ENCODE results near the gene SLIT3. TPM values are rescaled to one million over a fixed set of nuclear protein-coding genes. Genes with fewer than 3 reads are reported as not detected.

Gene SLIT3
- total RNA-seq, 1 donor from 2014 or later = 0.75 TPM

DNA sequence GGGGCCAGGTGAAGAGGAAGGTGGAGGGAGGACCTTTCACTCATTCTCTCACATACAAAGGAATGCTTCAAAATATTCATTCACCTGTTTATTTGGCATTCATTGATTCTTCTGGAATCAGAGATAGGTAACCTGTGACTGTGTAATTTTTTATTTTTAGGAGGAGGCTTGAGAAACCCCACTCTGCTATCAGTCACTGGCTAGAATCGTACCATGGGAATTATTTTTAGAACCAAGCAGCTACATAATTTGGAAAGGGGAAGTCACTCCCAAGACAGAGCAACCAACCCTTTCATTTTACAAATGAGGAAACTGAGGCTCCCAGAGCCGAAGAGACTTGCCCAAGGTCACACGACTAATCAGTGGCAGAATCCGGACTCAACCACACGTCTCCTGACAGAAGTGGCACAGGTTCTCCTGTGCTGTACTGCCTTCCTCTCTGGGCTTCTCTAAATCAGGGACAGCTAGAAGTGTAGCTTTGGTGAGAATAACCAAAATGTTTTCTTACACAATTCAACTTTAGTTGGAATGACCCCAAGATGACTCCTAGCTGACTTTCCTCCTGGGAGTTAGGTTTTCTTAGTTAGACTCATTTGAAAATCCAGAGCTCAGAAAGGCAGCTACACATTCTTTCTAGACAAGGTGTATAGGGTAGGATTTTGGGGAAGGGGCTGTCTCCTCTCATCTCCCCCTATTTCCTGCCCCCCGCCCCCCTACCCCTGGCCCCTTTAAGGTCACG, 457.5 kb downstream of the SLIT3 start:
- no peaks in the 10 kb centered on the region for H3K9me3 Mint-ChIP-seq
- no peak overlapping the region for H3K4me3 Mint-ChIP-seq
- peaks cover 4% of the 10 kb centered on the region for H3K4me1 Mint-ChIP-seq
- H3K27ac Mint-ChIP-seq = no peak overlapping the region
- intact Hi-C loops (cut with micrococcal nuclease) = no loop called here
- no peak for DNase-seq
- no peaks in the 10 kb centered on the region for H3K36me3 Mint-ChIP-seq (ENCODE audit: low read depth)
- H3K27me3 Mint-ChIP-seq = peaks cover 14% of the 10 kb centered on the region

DNA sequence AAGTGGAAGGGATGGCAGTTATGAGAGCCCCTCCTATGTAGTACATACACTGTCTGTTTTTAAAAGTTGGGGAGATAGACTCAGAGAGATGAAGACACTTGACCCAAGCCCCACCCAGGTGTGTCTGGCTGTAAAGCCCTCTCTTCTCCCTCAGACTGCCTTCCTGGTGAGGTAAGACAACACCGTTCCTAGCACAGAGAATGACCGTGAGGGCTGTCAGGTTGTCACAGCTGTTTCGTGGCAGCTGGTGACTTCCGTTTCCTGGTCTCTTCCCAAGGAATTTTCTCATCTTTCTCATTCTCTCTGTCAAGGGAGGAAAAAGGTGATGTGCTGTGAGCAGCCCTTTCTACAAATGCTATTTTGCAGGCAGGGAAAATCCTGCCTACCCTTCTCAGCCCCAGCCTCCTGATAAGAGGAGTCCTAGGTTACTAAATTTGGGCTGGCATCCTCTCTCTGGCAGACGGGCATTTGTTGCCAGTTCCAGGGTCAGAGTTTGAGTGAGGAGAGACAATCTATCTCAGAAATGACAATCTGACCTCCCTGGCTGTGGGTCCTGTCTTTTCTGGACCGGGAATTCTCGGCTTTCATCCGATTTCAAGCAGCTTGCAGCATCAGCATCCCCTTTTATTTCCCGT, 458.3 kb downstream of the SLIT3 start:
- intact Hi-C loops (cut with micrococcal nuclease) = no loop called here
- Mint-ChIP-seq H3K4me1 (peaks cover 6% of the 10 kb centered on the region), H3K9me3 (no peaks in the 10 kb centered on the region), H3K4me3 (no peak overlapping the region), H3K27me3 (peaks cover 12% of the 10 kb centered on the region), H3K27ac (no peak overlapping the region), H3K36me3 (ENCODE audit: low read depth) (no peaks in the 10 kb centered on the region)
- no peak for DNase-seq

DNA sequence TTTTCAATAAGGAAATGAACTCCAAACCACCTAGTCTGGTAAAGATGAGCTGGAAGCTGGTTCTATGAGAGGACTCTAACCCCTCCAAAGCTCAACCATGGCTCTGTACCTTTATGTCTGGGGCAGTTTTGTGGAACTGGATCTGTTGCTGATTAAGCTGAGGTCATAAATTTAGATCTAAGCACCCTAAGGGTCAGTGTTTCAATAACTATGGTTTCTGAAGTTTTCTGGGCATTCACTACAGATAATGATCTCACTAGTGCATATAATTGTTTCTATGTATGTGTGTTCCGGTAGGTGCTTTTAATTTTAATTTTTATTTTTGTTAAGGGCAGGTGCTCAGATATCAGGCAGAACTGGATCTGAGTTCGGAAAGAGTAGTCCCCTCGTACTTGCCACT, 463.1 kb downstream of the SLIT3 start:
- Mint-ChIP-seq H3K27ac (peak overlapping the region; percentile 3), H3K9me3 (no peaks in the 10 kb centered on the region), H3K4me1 (peaks cover 20% of the 10 kb centered on the region), H3K27me3 (peaks cover 10% of the 10 kb centered on the region), H3K4me3 (no peak overlapping the region), H3K36me3 (ENCODE audit: low read depth) (no peaks in the 10 kb centered on the region)
- DNase-seq = no peak
- intact Hi-C loops (cut with micrococcal nuclease) = loop anchor here (1.0 to 5.0 kb wide), 3 partner anchors 36 to 91 kb away; no protein-coding TSS in a partner anchor

DNA sequence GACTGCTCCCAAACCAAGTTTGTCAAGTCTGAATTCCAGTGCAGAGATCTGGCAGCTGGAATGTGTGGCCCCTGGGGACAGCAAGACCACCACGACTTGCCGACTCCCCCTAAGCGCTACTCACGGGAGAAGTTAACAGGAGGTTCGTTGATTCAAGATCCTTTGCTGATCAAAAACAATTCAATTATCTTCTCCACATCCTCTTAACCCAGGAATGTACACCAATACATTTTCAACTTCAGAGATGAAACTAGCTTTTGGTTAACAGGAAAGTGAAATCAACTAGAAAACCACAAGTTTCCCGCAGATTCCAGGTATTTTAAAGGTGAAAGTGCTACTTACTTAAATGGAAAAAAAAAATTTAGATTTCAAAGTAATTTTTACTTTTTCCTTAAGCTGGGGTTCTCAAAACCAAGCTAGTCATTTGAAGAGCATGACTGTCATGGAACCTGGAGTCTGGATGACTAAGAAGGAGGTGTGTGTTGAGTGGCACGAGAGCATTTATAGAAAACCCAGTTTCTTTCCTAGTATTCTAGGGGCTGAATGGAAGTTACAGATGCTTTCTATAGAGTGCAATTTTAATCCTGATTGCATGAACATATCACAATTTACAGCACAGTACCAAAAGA, 464.2 kb downstream of the SLIT3 start:
- Mint-ChIP-seq H3K27me3 (peaks cover 7% of the 10 kb centered on the region), H3K36me3 (ENCODE audit: low read depth) (no peaks in the 10 kb centered on the region), H3K4me1 (peaks cover 20% of the 10 kb centered on the region), H3K27ac (peak overlapping the region; percentile 80), H3K9me3 (no peaks in the 10 kb centered on the region), H3K4me3 (peak overlapping the region; percentile 69)
- intact Hi-C loops (cut with micrococcal nuclease) = loop anchor here (1.0 to 5.0 kb wide), 5 partner anchors 13 to 89 kb away; no protein-coding TSS in a partner anchor
- peak; percentile 64 for DNase-seq

DNA sequence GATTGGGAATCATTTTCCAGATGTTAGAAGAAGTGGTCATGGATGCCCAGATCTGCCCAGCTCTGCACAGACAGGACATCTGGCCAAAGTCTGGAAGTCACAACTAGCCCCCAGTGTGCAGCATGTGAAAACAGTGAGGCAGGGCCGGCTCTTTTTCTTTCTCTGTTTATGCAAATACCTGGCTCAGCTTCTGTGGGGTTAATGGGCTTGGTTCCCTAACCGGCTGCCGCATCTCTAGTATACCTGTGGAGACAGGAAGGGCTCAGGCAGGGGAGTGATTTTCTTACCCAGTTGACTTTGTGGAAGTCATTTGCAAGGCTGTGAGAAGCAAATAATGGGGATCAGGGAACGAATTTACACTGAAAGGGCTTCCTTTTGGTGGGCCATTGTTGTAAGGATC, 467.0 kb downstream of the SLIT3 start:
- peaks cover 6% of the 10 kb centered on the region for H3K27me3 Mint-ChIP-seq
- peak overlapping the region; percentile 41 for H3K27ac Mint-ChIP-seq
- H3K4me3 Mint-ChIP-seq = no peak overlapping the region
- intact Hi-C loops (cut with micrococcal nuclease) = no loop called here
- no peaks in the 10 kb centered on the region for H3K36me3 Mint-ChIP-seq (ENCODE audit: low read depth)
- no peaks in the 10 kb centered on the region for H3K9me3 Mint-ChIP-seq
- H3K4me1 Mint-ChIP-seq = peaks cover 20% of the 10 kb centered on the region
- no peak for DNase-seq

DNA sequence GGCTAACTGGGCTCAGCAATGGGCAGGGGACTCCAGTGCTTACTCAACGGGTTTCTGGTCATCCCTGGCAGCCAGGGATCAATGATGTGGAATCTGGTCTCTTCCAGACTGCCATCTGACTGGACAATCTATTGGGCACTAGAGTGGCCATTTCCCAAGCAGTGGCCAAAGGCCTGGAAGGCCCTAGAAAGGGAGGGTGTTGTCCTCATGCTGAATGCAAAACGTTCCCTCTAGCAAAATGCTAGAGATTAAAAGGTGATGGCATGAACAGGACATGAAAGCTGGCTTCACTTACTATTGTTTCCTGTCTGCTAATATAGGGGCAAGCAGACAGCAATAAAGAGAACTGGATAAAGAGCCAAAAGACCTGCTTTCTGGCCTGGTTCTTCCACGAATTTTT, 467.6 kb downstream of the SLIT3 start:
- Mint-ChIP-seq H3K36me3 (ENCODE audit: low read depth) (no peaks in the 10 kb centered on the region), H3K27ac (no peak overlapping the region), H3K9me3 (no peaks in the 10 kb centered on the region), H3K4me1 (peaks cover 17% of the 10 kb centered on the region), H3K4me3 (no peak overlapping the region), H3K27me3 (peaks cover 6% of the 10 kb centered on the region)
- DNase-seq = no peak
- intact Hi-C loops (cut with micrococcal nuclease) = no loop called here

DNA sequence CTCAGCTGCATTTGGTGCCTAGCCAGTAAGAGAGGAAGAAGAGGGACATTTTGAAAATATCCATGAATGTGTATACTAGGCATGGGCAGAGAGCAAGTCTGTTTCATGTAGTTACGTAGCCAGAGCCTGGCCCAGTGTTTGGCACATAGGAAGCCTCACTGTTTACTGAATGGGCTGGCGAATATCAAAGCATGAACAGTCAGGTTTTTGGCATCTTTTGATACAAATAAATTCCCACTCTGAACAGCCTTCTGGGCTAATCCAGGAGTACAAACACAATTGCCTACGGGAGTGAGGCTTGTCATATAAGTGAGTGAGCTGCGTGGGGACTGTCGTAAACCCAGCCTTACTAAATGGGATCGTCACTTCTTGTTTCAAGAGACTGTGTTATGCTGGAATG, 468.6 kb downstream of the SLIT3 start:
- H3K4me1 Mint-ChIP-seq = peaks cover 14% of the 10 kb centered on the region
- H3K27ac Mint-ChIP-seq = no peak overlapping the region
- intact Hi-C loops (cut with micrococcal nuclease) = no loop called here

DNA sequence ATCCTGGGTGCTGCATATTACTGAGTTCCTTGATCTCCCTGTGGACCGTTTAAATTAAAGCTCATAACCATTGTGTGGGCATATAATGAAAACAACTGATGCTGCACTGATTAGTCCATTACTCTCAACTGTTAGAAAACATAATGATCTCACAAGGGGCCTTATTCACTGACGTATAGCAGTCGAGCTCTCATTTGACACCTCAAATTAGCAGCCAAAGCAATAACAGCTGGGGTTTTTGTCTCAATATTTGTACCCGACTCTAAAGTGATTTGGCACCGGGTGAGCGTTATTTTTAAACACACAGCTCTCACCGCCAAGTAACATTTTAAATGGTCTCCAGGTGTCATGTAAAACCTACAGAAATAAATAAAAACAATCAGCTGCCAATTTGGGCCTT, 469.6 kb downstream of the SLIT3 start:
- DNase-seq = no peak
- Mint-ChIP-seq H3K9me3 (no peaks in the 10 kb centered on the region), H3K27me3 (peaks cover 6% of the 10 kb centered on the region), H3K4me3 (no peak overlapping the region), H3K36me3 (ENCODE audit: low read depth) (no peaks in the 10 kb centered on the region), H3K27ac (no peak overlapping the region), H3K4me1 (peaks cover 6% of the 10 kb centered on the region)
- intact Hi-C loops (cut with micrococcal nuclease) = no loop called here

More for the DNA sequence above, 468.6 kb downstream of the SLIT3 start:
- Mint-ChIP-seq H3K9me3 (no peaks in the 10 kb centered on the region), H3K27me3 (peaks cover 6% of the 10 kb centered on the region), H3K4me3 (no peak overlapping the region), H3K36me3 (ENCODE audit: low read depth) (no peaks in the 10 kb centered on the region)
- no peak for DNase-seq

DNA sequence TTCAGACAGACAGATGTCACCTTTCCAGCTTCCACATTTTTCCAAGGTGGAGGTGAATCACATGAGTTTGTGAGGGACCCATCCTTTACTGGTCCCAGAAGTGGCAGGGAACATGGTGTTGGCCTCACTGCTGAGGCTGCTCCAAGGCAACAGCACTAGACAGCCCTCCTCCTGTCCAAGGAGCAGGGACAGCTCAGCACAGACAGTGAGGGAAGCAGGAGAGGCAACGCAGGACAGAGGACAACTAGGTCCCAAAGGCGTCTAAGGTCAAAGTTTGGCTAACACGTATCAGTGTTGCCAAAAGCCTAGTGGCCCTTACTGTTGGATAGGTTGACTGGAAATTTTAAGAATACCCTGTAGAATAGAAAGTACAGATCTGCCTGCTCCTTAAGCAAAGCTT, 470.1 kb downstream of the SLIT3 start:
- DNase-seq = no peak
- peaks cover under 1% of the 10 kb centered on the region for H3K4me1 Mint-ChIP-seq
- no peaks in the 10 kb centered on the region for H3K36me3 Mint-ChIP-seq (ENCODE audit: low read depth)
- H3K27ac Mint-ChIP-seq = no peak overlapping the region
- intact Hi-C loops (cut with micrococcal nuclease) = no loop called here
- H3K4me3 Mint-ChIP-seq = no peak overlapping the region
- H3K9me3 Mint-ChIP-seq = no peaks in the 10 kb centered on the region
- peaks cover 4% of the 10 kb centered on the region for H3K27me3 Mint-ChIP-seq

DNA sequence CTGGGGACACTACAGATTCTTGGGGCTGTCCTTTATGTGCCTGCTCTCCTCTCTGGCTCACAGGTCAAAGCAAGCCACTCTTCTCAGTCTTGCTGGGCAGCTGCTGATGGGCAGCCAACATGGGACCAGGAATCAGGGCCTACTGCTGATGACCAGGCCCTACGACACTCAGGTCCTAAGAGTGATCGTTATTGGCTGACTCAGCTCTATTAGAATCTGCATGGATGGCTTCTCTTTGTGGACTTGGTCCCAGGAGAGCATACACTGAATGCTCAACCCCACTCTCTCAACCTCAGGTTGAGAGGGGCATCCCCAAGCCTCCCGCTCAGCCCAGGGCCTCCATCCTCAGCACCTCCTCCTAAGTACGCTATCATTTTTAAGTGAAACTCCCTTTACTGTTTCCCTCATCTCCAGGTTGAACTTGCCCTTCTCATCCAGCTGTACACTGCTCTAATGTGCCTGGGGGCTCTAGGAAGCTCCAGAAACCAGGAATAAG, 471.0 kb downstream of the SLIT3 start:
- Mint-ChIP-seq H3K9me3 (no peaks in the 10 kb centered on the region), H3K36me3 (ENCODE audit: low read depth) (no peaks in the 10 kb centered on the region), H3K27me3 (peaks cover 4% of the 10 kb centered on the region), H3K27ac (no peak overlapping the region), H3K4me1 (no peaks in the 10 kb centered on the region), H3K4me3 (no peak overlapping the region)
- DNase-seq = no peak
- intact Hi-C loops (cut with micrococcal nuclease) = no loop called here

DNA sequence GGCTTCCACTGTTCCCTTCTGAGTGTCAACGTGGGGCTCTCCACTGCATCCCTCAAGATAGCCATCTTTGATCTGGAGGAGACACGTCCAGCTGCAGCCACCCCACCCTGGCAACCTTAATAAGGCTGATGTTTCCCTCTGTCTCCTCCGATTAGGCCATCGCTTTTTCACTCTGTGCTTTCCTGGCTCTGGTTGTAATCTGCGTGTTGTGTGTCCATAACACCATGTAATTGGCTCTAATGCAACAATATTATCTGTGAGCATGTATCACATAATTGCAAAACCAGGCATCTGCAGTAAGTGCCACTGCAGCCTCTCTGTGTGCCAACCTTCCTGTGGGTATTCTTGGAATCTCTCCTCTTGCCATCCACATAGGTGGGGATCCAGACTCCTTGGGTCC, 471.9 kb downstream of the SLIT3 start:
- no peak overlapping the region for H3K4me3 Mint-ChIP-seq
- peaks cover 3% of the 10 kb centered on the region for H3K27me3 Mint-ChIP-seq
- no peak for DNase-seq
- H3K4me1 Mint-ChIP-seq = no peaks in the 10 kb centered on the region
- no peaks in the 10 kb centered on the region for H3K9me3 Mint-ChIP-seq
- intact Hi-C loops (cut with micrococcal nuclease) = no loop called here
- H3K36me3 Mint-ChIP-seq (ENCODE audit: low read depth) = no peaks in the 10 kb centered on the region
- no peak overlapping the region for H3K27ac Mint-ChIP-seq

DNA sequence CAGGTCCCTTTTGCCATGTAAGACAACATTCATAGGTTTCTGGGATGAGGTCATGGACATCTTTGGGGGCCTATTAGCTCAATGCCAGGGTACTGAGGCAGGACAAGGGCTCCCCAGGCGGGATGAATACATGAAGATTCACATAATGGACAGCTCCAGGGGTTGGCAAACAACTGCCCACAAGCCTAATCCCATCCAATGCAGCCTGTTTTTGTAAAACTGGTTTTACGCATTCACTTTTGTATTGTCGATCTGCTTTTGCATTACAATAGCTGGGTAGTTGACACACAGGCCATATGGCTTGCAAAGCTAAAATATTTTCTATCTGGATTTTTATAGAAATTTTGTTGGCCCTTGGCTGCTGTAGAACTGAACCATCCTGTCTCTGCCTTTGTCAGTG, 473.3 kb downstream of the SLIT3 start:
- intact Hi-C loops (cut with micrococcal nuclease) = no loop called here
- Mint-ChIP-seq H3K4me3 (no peak overlapping the region), H3K4me1 (peaks cover 6% of the 10 kb centered on the region), H3K9me3 (peaks cover 4% of the 10 kb centered on the region), H3K27me3 (peaks cover 4% of the 10 kb centered on the region), H3K36me3 (ENCODE audit: low read depth) (no peaks in the 10 kb centered on the region), H3K27ac (no peak overlapping the region)
- no peak for DNase-seq

DNA sequence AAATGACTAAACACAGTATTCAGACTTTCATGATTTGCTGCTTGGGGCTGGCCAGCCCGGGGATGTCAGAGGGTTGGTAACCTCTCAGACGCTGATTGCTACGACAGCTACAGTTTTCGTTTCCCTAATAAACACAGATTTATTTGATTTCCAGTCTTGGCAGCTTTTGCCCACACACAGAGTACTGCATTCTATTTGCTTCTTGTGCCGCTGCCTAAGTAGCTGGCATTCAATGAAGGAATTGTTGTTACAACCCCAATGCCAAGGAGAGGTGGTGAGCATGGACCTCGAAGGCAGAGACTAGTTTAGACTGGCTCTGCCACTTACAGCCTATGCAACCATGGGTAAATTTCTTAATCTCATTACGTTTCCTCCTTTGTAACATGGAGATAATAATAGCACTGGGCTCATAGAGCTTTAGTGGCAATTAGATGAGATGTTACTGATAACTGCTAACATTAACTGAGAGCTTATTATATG, 474.7 kb downstream of the SLIT3 start:
- Mint-ChIP-seq H3K4me3 (no peak overlapping the region), H3K36me3 (ENCODE audit: low read depth) (no peaks in the 10 kb centered on the region)
- intact Hi-C loops (cut with micrococcal nuclease) = no loop called here

DNA sequence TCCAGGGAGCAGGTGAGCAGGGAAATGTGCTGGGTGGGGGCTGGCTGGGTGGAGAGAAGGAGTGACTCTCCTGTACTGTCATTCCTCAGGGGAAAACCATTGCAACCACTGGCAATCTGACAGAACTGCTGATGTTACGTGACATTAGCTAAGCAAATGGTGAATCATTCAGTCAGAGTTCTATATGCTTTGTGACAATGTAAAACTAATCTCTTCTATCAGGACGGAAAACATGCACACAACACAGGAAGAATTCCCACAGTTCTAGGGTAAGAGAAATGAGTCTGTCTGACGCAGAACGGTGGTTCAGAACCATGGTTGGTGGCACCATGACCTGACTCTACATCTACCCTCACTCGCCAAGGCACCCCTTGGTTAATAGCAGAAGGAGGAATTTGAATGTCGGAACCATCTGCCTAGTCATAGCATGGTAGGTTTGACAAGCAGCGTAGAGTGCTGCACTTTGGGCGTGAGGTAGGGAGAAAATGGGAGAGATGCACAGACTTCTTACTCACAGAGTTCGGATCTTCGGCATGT, 478.1 kb downstream of the SLIT3 start:
- Mint-ChIP-seq H3K27ac (peak overlapping the region; percentile 92), H3K9me3 (peaks cover 4% of the 10 kb centered on the region), H3K4me3 (peak overlapping the region; percentile 21), H3K4me1 (peaks cover 12% of the 10 kb centered on the region), H3K36me3 (ENCODE audit: low read depth) (no peaks in the 10 kb centered on the region), H3K27me3 (peaks cover 4% of the 10 kb centered on the region)
- intact Hi-C loops (cut with micrococcal nuclease) = loop anchor here (1.0 kb wide), 3 partner anchors 13 to 29 kb away; no protein-coding TSS in a partner anchor
- no peak for DNase-seq

More for the DNA sequence above, 474.7 kb downstream of the SLIT3 start:
- Mint-ChIP-seq H3K4me1 (peaks cover 12% of the 10 kb centered on the region), H3K27me3 (peaks cover 4% of the 10 kb centered on the region), H3K27ac (no peak overlapping the region), H3K9me3 (peaks cover 4% of the 10 kb centered on the region)
- no peak for DNase-seq

Measured in activated CD4-positive, alpha-beta T cell treated with anti-CD3 and anti-CD28 coated beads, Interleukin-2, amount 10 ng/mL, durations not matched to agents 24 days and 14 days (primary cell).